ENCODE results near the gene PKDCC.

The PKDCC gene

GRCh38 chr2:42052702-42053481 lies 5.1 kb downstream of the PKDCC start:
- Histone ChIP-seq H3K27me3 (ENCODE audit: control insufficient read depth, insufficient read depth, low read length) (peaks cover 11% of the 10 kb centered on the region), H3K9ac (ENCODE audit: low read depth, low read length) (no peak overlapping the region), H3K9me3 (ENCODE audit: control insufficient read depth, insufficient read depth, low read length) (no peaks in the 10 kb centered on the region), H3K4me3 (ENCODE audit: low read depth, low read length) (no peak overlapping the region), H3K36me3 (ENCODE audit: control insufficient read depth, insufficient read depth, low read length) (peaks cover 44% of the 10 kb centered on the region), H3K4me1 (ENCODE audit: control insufficient read depth, insufficient read depth, low read length) (peaks cover 24% of the 10 kb centered on the region)

- H3K4me3 ChIP-seq (ENCODE audit: low read depth, low read length) = no peak overlapping the region
- H3K36me3 ChIP-seq (ENCODE audit: control insufficient read depth, insufficient read depth, low read length) = peaks cover 47% of the 10 kb centered on the region
- peaks cover 11% of the 10 kb centered on the region for H3K27me3 ChIP-seq (ENCODE audit: control insufficient read depth, insufficient read depth, low read length)
- H3K9ac ChIP-seq (ENCODE audit: low read depth, low read length) = no peak overlapping the region
- peaks cover 24% of the 10 kb centered on the region for H3K4me1 ChIP-seq (ENCODE audit: control insufficient read depth, insufficient read depth, low read length)
- no peaks in the 10 kb centered on the region for H3K9me3 ChIP-seq (ENCODE audit: control insufficient read depth, insufficient read depth, low read length)
Observed at GRCh38 chr2:42053482-42053790, 5.6 kb downstream of the PKDCC start.

GRCh38 chr2:42053791-42054701 lies 6.2 kb downstream of the PKDCC start:
- Histone ChIP-seq H3K4me1 (ENCODE audit: control insufficient read depth, insufficient read depth, low read length) (peaks cover 23% of the 10 kb centered on the region), H3K4me3 (ENCODE audit: low read depth, low read length) (no peak overlapping the region), H3K36me3 (ENCODE audit: control insufficient read depth, insufficient read depth, low read length) (peaks cover 47% of the 10 kb centered on the region), H3K9me3 (ENCODE audit: control insufficient read depth, insufficient read depth, low read length) (no peaks in the 10 kb centered on the region), H3K9ac (ENCODE audit: low read depth, low read length) (no peak overlapping the region), H3K27me3 (ENCODE audit: control insufficient read depth, insufficient read depth, low read length) (peaks cover 7% of the 10 kb centered on the region)

- H3K36me3 ChIP-seq (ENCODE audit: control insufficient read depth, insufficient read depth, low read length) = peaks cover 52% of the 10 kb centered on the region
Observed at GRCh38 chr2:42054714-42055430, 7.1 kb downstream of the PKDCC start.

GRCh38 chr2:42055573-42056514 lies 8.0 kb downstream of the PKDCC start:
- Histone ChIP-seq H3K4me3 (ENCODE audit: low read depth, low read length) (no peak overlapping the region), H3K27me3 (ENCODE audit: control insufficient read depth, insufficient read depth, low read length) (no peaks in the 10 kb centered on the region), H3K9ac (ENCODE audit: low read depth, low read length) (no peak overlapping the region), H3K4me1 (ENCODE audit: control insufficient read depth, insufficient read depth, low read length) (peaks cover 15% of the 10 kb centered on the region), H3K9me3 (ENCODE audit: control insufficient read depth, insufficient read depth, low read length) (no peaks in the 10 kb centered on the region), H3K36me3 (ENCODE audit: control insufficient read depth, insufficient read depth, low read length) (peaks cover 52% of the 10 kb centered on the region)

More at GRCh38 chr2:42054714-42055430, 7.1 kb downstream of the PKDCC start:
- Histone ChIP-seq H3K4me3 (ENCODE audit: low read depth, low read length) (no peak overlapping the region), H3K9ac (ENCODE audit: low read depth, low read length) (no peak overlapping the region), H3K4me1 (ENCODE audit: control insufficient read depth, insufficient read depth, low read length) (peaks cover 21% of the 10 kb centered on the region), H3K27me3 (ENCODE audit: control insufficient read depth, insufficient read depth, low read length) (no peaks in the 10 kb centered on the region), H3K9me3 (ENCODE audit: control insufficient read depth, insufficient read depth, low read length) (no peaks in the 10 kb centered on the region)

GRCh38 chr2:42057159-42057901 lies 9.5 kb downstream of the PKDCC start:
- H3K4me1 ChIP-seq (ENCODE audit: control insufficient read depth, insufficient read depth, low read length) = peaks cover 6% of the 10 kb centered on the region
- peaks cover 52% of the 10 kb centered on the region for H3K36me3 ChIP-seq (ENCODE audit: control insufficient read depth, insufficient read depth, low read length)
- no peak overlapping the region for H3K9ac ChIP-seq (ENCODE audit: low read depth, low read length)

GRCh38 chr2:42057902-42058450 lies 10.2 kb downstream of the PKDCC start:
- Histone ChIP-seq H3K4me3 (ENCODE audit: low read depth, low read length) (no peak overlapping the region), H3K9ac (ENCODE audit: low read depth, low read length) (no peak overlapping the region), H3K36me3 (ENCODE audit: control insufficient read depth, insufficient read depth, low read length) (peaks cover 52% of the 10 kb centered on the region), H3K9me3 (ENCODE audit: control insufficient read depth, insufficient read depth, low read length) (no peaks in the 10 kb centered on the region), H3K4me1 (ENCODE audit: control insufficient read depth, insufficient read depth, low read length) (peaks cover 2% of the 10 kb centered on the region), H3K27me3 (ENCODE audit: control insufficient read depth, insufficient read depth, low read length) (no peaks in the 10 kb centered on the region)

More at GRCh38 chr2:42057159-42057901, 9.5 kb downstream of the PKDCC start:
- no peak overlapping the region for H3K4me3 ChIP-seq (ENCODE audit: low read depth, low read length)
- no peaks in the 10 kb centered on the region for H3K27me3 ChIP-seq (ENCODE audit: control insufficient read depth, insufficient read depth, low read length)
- H3K9me3 ChIP-seq (ENCODE audit: control insufficient read depth, insufficient read depth, low read length) = no peaks in the 10 kb centered on the region

GRCh38 chr2:42059261-42059898 lies 11.6 kb downstream of the PKDCC start:
- no peaks in the 10 kb centered on the region for H3K4me1 ChIP-seq (ENCODE audit: control insufficient read depth, insufficient read depth, low read length)
- H3K36me3 ChIP-seq (ENCODE audit: control insufficient read depth, insufficient read depth, low read length) = peaks cover 41% of the 10 kb centered on the region
- no peaks in the 10 kb centered on the region for H3K9me3 ChIP-seq (ENCODE audit: control insufficient read depth, insufficient read depth, low read length)
- H3K27me3 ChIP-seq (ENCODE audit: control insufficient read depth, insufficient read depth, low read length) = no peaks in the 10 kb centered on the region
- H3K9ac ChIP-seq (ENCODE audit: low read depth, low read length) = no peak overlapping the region
- H3K4me3 ChIP-seq (ENCODE audit: low read depth, low read length) = no peak overlapping the region

- H3K9ac ChIP-seq (ENCODE audit: low read depth, low read length) = no peak overlapping the region
- H3K4me1 ChIP-seq (ENCODE audit: control insufficient read depth, insufficient read depth, low read length) = no peaks in the 10 kb centered on the region
- H3K27me3 ChIP-seq (ENCODE audit: control insufficient read depth, insufficient read depth, low read length) = no peaks in the 10 kb centered on the region
- H3K36me3 ChIP-seq (ENCODE audit: control insufficient read depth, insufficient read depth, low read length) = peaks cover 35% of the 10 kb centered on the region
- H3K9me3 ChIP-seq (ENCODE audit: control insufficient read depth, insufficient read depth, low read length) = no peaks in the 10 kb centered on the region
- H3K4me3 ChIP-seq (ENCODE audit: low read depth, low read length) = no peak overlapping the region
Observed at GRCh38 chr2:42060028-42060427, 12.2 kb downstream of the PKDCC start.
